CD4-positive, alpha-beta T cell treated with Interleukin-6 for 4 hours (primary cell): ENCODE data around the gene CBY1.

Source experiments
- DNase-seq: peaks from one replicate; pipeline ENCODE4 v3.0.0-alpha.2; 2020; ENCODE audit warnings: mixed read lengths

The CBY1 gene

GRCh38 chr22:38704654-38705234 is 48.3 kb downstream of the CBY1 start:
- no peak for DNase-seq

DNA sequence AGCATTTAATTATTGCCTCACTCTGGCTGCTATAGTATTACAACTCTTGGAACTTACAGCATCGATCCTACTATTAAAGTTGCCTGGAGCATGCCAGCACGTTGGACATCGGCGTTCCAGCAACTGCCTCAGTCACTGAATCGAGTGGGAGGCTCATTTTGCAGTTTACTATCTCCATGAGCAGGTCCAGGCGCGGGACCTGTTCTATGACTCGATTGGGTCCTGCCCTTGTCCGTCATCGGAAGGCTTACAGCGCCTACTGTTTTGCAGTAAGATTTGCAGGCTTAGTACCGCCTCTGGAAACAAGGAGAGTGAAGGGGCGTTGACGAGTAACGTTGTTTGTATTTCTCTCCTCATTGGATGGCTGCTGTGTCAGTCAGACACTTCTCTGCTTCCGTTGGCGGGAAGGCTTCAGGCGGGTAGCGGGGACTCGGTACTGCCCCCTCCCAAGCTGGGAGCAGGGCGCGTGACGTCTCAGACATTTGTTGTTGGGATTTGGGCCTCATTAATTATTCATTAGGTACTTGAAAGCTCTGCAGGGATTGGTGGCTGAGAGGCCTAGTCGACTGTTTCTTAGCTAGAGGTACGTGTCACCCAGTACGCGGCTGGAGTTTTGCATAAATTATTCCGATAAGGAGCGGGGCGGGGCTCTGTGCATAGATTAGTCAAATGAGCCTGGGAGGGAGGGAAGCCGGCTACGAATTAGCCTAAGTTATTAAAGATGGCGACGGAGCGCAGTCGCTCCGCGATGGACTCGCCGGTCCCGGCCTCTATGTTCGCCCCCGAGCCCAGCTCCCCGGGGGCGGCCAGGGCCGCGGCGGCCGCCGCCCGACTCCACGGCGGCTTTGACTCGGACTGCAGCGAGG is 49.0 kb downstream of the CBY1 start, which contains the start of gene GTPBP1:
GTPBP1 (plus strand) TSS at position 710 of the 866 bp plus-strand sequence; CDS start at position 722, 12 bp downstream.
- DNase-seq: peak; percentile 97

GRCh38 chr22:38706101-38706900 is 49.9 kb downstream of the CBY1 start:
- peak; percentile 36 for DNase-seq

DNA sequence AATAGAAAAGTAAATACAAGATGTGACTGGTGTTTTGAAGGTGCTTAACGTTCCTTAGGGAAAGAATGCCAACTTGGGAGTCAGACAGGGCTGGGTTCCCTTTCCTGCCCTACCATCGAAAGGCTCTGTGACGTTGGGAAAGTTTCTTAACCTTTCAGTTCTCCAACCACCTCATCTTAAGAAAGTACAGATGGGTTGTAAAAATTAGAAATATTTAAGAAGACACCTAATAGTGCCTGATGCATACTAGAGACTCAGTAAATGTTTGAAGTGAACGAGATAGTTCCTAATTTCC is 50.4 kb downstream of the CBY1 start:
- DNase-seq: no peak

GRCh38 chr22:38707346-38707745 is 50.9 kb downstream of the CBY1 start:
- no peak for DNase-seq

- no peak for DNase-seq
Measured at GRCh38 chr22:38707984-38708383, 51.5 kb downstream of the CBY1 start.

DNA sequence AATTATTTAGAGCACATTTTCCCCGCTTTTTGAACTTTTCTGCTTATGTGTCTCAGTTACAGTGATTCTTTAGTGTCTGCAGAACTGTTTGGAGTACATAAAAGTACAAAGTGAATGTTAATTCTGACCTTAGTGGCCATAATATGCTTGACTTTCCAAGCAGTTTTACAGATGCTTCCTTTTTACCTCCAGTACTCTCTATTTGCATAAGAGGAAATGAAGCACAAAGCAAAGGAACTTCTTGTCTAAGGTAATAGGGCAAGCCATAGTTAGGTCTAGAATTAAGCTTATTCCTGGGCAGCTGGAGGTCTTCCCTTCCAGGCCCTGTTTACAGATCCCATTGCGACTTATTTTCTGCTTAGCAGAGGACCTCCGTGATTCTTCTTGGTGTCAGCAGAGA is 52.9 kb downstream of the CBY1 start:
- no peak for DNase-seq

DNA sequence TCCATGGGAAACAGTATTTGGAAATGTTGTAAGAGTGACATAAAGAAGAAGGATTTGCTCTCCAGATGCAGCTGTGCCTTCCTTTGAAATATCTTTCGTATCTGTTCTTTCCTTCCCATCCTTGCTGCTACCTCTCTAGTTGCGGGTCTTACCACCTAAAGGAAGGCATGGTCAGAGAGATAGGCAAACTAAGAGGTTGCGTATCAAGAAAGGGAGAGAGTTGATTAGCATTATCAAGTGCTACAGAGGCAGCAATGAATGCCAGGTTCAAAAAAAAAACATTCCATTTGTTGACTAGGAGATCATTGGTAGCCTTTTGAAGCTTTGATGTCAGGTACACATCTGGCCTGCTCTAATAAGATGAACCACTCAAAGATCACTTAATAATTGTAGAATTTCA is 53.9 kb downstream of the CBY1 start:
- no peak for DNase-seq

- DNase-seq: no peak
Measured at GRCh38 chr22:38710866-38711265, 54.4 kb downstream of the CBY1 start.

GRCh38 chr22:38712486-38713207 is 56.2 kb downstream of the CBY1 start:
- no peak for DNase-seq

- DNase-seq: no peak
Measured at GRCh38 chr22:38713921-38714320, 57.5 kb downstream of the CBY1 start.

- no peak for DNase-seq
Measured at GRCh38 chr22:38715176-38715764, 58.8 kb downstream of the CBY1 start.

GRCh38 chr22:38715852-38716251 is 59.4 kb downstream of the CBY1 start:
- no peak for DNase-seq

GRCh38 chr22:38716271-38716670 is 59.8 kb downstream of the CBY1 start:
- no peak for DNase-seq

DNA sequence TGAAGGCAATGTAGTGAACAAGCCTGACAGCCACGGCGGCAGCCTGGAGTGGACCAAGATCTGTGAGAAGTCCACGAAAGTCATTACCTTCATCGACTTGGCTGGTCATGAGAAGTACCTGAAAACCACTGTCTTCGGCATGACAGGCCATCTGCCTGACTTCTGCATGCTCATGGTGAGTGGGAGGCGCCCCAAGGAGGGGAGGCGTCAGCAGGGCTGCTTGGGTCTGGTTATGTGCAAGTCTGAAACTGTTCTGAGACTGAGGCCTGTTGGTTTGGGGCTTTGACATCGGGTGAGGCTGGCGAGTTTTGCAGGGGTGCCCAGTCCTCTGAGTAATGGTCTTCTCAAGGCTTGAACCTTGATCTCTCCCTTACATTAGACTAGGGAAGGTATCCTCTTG is 60.4 kb downstream of the CBY1 start:
- no peak for DNase-seq

- DNase-seq: no peak
Measured at GRCh38 chr22:38717244-38717643, 60.8 kb downstream of the CBY1 start.

- no peak for DNase-seq
Measured at GRCh38 chr22:38718414-38718813, 62.0 kb downstream of the CBY1 start.

GRCh38 chr22:38719196-38719595 is 62.8 kb downstream of the CBY1 start:
- no peak for DNase-seq

DNA sequence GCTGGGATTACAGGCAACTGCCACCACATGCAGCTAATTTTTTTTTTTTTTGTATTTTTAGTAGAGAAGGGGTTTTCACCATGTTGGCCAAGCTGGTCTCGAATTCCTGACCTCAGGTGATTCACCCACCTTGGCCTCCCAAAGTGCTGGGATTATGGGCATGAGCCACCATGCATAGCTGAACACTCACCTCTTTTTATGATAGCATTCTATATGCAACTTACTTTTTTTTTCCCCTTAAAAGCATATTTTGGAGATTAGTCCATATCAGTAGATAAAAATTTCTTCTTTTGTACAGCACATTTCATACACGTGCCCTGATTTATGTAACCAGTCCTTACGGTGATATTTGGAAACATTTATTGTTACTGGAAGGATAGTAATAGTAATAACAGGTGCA is 63.9 kb downstream of the CBY1 start:
- no peak for DNase-seq

GRCh38 chr22:38721551-38721950 is 65.1 kb downstream of the CBY1 start:
- no peak for DNase-seq
